ENCODE results near the gene BTBD1.

Gene BTBD1

DNA sequence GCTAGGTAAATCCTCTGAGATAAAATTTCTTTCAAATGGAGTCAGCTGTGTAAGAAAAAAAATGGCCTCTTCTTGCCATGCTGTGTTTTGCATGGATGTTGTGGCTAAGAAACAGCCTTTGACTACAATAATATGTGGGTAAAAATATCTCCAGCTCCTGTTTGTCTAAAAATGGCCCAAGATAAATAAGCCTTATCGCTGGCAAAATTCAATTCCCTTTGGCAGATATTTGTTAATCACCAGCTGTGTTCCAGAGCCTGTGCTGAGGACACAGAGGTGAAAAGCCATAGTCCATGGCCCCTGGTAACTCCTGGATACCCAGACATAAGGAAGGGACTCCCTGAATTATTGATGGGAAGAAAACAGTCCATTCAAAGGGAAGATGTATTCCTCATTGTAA lies 96.4 kb downstream of the BTBD1 start:
- 96% methylated on average over 1 of the region's 1 CpG for WGBS
- Histone ChIP-seq H2BK12ac (ENCODE audit: low read length in 2 of 2) (no peak overlapping the region), H4K91ac (ENCODE audit: low read length) (no peak overlapping the region), H3K9me3 (ENCODE audit: control insufficient read depth, low read length) (no peaks in the 10 kb centered on the region), H2BK5ac (ENCODE audit: low read depth, low read length, poor library complexity, severe bottlenecking) (no peak overlapping the region), H3K23ac (ENCODE audit: low read length in 2 of 2) (no peak overlapping the region), H3K27ac (ENCODE audit: low read length, poor library complexity, severe bottlenecking) (no peak overlapping the region), H3K4me3 (ENCODE audit: insufficient read depth in 1 of 2, low read depth in 1 of 2, low read length in 2 of 2) (no peak overlapping the region), H3K9ac (ENCODE audit: low read length) (no peak overlapping the region), H2BK120ac (ENCODE audit: low read depth, low read length) (no peak overlapping the region), H3K18ac (ENCODE audit: low read depth in 1 of 2, low read length in 2 of 2) (no peak overlapping the region), H2BK15ac (ENCODE audit: low read depth, poor library complexity, severe bottlenecking) (no peak overlapping the region), H4K8ac (ENCODE audit: low read length) (no peak overlapping the region), H2AK5ac (ENCODE audit: low read length, severe bottlenecking) (no peak overlapping the region), H3K14ac (ENCODE audit: low read length in 2 of 2) (no peak overlapping the region), H3K4ac (ENCODE audit: low read depth in 1 of 2, low read length in 2 of 2) (no peak overlapping the region), H3K36me3 (ENCODE audit: control insufficient read depth in 1 of 2, insufficient read depth in 2 of 2, low read depth in 1 of 2, low read length in 2 of 2) (no peaks in the 10 kb centered on the region), H3K4me2 (ENCODE audit: low read length, poor library complexity, severe bottlenecking) (no peak overlapping the region), H3K79me1 (replicated peaks; ENCODE audit: low read length, poor library complexity, severe bottlenecking) (peaks cover 6% of the 10 kb centered on the region), H3K4me1 (ENCODE audit: control insufficient read depth, insufficient read depth, low read depth, low read length) (no peaks in the 10 kb centered on the region), H2AFZ (ENCODE audit: low read depth, low read length) (no peak overlapping the region), H3K27me3 (ENCODE audit: control insufficient read depth in 1 of 2, insufficient read depth in 1 of 2, low read length in 2 of 2) (no peaks in the 10 kb centered on the region)
- DNase-seq: no peak

GRCh38 chr15:82970078-82970686 lies 96.9 kb downstream of the BTBD1 start:
- no peak overlapping the region for H2BK12ac ChIP-seq (ENCODE audit: low read length in 2 of 2)
- no peak overlapping the region for H3K4me3 ChIP-seq (ENCODE audit: insufficient read depth in 1 of 2, low read depth in 1 of 2, low read length in 2 of 2)
- no peaks in the 10 kb centered on the region for H3K36me3 ChIP-seq (ENCODE audit: control insufficient read depth in 1 of 2, insufficient read depth in 2 of 2, low read depth in 1 of 2, low read length in 2 of 2)
- H3K4me1 ChIP-seq (ENCODE audit: control insufficient read depth, insufficient read depth, low read depth, low read length): no peaks in the 10 kb centered on the region
- H3K79me1 ChIP-seq (replicated peaks; ENCODE audit: low read length, poor library complexity, severe bottlenecking): peaks cover 6% of the 10 kb centered on the region
- no peak overlapping the region for H2BK5ac ChIP-seq (ENCODE audit: low read depth, low read length, poor library complexity, severe bottlenecking)
- no peak overlapping the region for H3K18ac ChIP-seq (ENCODE audit: low read depth in 1 of 2, low read length in 2 of 2)
- H2BK15ac ChIP-seq (ENCODE audit: low read depth, poor library complexity, severe bottlenecking): no peak overlapping the region
- no peaks in the 10 kb centered on the region for H3K27me3 ChIP-seq (ENCODE audit: control insufficient read depth in 1 of 2, insufficient read depth in 1 of 2, low read length in 2 of 2)
- no peak overlapping the region for H3K9ac ChIP-seq (ENCODE audit: low read length)
- 68% methylated on average over 3 of the region's 3 CpGs for WGBS
- H2BK120ac ChIP-seq (ENCODE audit: low read depth, low read length): no peak overlapping the region
- H4K8ac ChIP-seq (ENCODE audit: low read length): no peak overlapping the region
- no peak overlapping the region for H3K4ac ChIP-seq (ENCODE audit: low read depth in 1 of 2, low read length in 2 of 2)
- H3K14ac ChIP-seq (ENCODE audit: low read length in 2 of 2): no peak overlapping the region
- H2AFZ ChIP-seq (ENCODE audit: low read depth, low read length): no peak overlapping the region
- no peaks in the 10 kb centered on the region for H3K9me3 ChIP-seq (ENCODE audit: control insufficient read depth, low read length)
- H4K91ac ChIP-seq (ENCODE audit: low read length): no peak overlapping the region
- H2AK5ac ChIP-seq (ENCODE audit: low read length, severe bottlenecking): no peak overlapping the region
- no peak for DNase-seq
- H3K4me2 ChIP-seq (ENCODE audit: low read length, poor library complexity, severe bottlenecking): no peak overlapping the region
- H3K23ac ChIP-seq (ENCODE audit: low read length in 2 of 2): no peak overlapping the region
- H3K27ac ChIP-seq (ENCODE audit: low read length, poor library complexity, severe bottlenecking): no peak overlapping the region

DNA sequence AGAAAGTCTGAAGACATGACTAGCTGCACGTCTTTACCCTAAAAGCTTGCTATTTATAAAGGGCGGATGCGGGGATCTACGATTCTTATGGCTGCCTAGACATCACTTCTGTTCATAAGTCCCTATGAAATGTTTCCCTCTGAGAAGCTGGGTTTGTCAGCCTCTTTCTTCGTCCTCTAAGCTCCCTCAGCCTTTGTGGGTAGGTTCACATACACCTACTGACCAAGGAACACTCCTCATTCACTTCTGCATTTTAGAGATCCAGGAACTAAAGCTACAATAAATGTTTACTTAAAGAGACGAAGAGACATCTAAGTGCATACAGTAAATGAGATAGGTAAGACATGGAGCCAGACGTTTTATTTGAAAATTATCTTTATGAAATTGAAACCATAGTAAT lies 97.7 kb downstream of the BTBD1 start:
- H2BK5ac ChIP-seq (ENCODE audit: low read depth, low read length, poor library complexity, severe bottlenecking): no peak overlapping the region
- H3K79me1 ChIP-seq (replicated peaks; ENCODE audit: low read length, poor library complexity, severe bottlenecking): peaks cover 6% of the 10 kb centered on the region
- WGBS: 80% methylated on average over 6 of the region's 7 CpGs
- H2BK12ac ChIP-seq (ENCODE audit: low read length in 2 of 2): no peak overlapping the region
- H3K36me3 ChIP-seq (ENCODE audit: control insufficient read depth in 1 of 2, insufficient read depth in 2 of 2, low read depth in 1 of 2, low read length in 2 of 2): no peaks in the 10 kb centered on the region
- H2BK120ac ChIP-seq (ENCODE audit: low read depth, low read length): no peak overlapping the region
- no peak overlapping the region for H3K18ac ChIP-seq (ENCODE audit: low read depth in 1 of 2, low read length in 2 of 2)
- no peak overlapping the region for H3K4me2 ChIP-seq (ENCODE audit: low read length, poor library complexity, severe bottlenecking)
- H3K9me3 ChIP-seq (ENCODE audit: control insufficient read depth, low read length): no peaks in the 10 kb centered on the region
- H2AFZ ChIP-seq (ENCODE audit: low read depth, low read length): no peak overlapping the region
- H3K4me3 ChIP-seq (ENCODE audit: insufficient read depth in 1 of 2, low read depth in 1 of 2, low read length in 2 of 2): no peak overlapping the region
- no peak for DNase-seq
- H2AK5ac ChIP-seq (ENCODE audit: low read length, severe bottlenecking): no peak overlapping the region
- H3K27me3 ChIP-seq (ENCODE audit: control insufficient read depth in 1 of 2, insufficient read depth in 1 of 2, low read length in 2 of 2): no peaks in the 10 kb centered on the region
- H3K14ac ChIP-seq (ENCODE audit: low read length in 2 of 2): no peak overlapping the region
- no peak overlapping the region for H3K27ac ChIP-seq (ENCODE audit: low read length, poor library complexity, severe bottlenecking)
- H3K4me1 ChIP-seq (ENCODE audit: control insufficient read depth, insufficient read depth, low read depth, low read length): no peaks in the 10 kb centered on the region
- H2BK15ac ChIP-seq (ENCODE audit: low read depth, poor library complexity, severe bottlenecking): no peak overlapping the region
- no peak overlapping the region for H4K91ac ChIP-seq (ENCODE audit: low read length)
- no peak overlapping the region for H3K23ac ChIP-seq (ENCODE audit: low read length in 2 of 2)
- H3K4ac ChIP-seq (ENCODE audit: low read depth in 1 of 2, low read length in 2 of 2): no peak overlapping the region
- no peak overlapping the region for H3K9ac ChIP-seq (ENCODE audit: low read length)
- no peak overlapping the region for H4K8ac ChIP-seq (ENCODE audit: low read length)

- WGBS: 91% methylated on average over 4 of the region's 4 CpGs
- Histone ChIP-seq H4K8ac (ENCODE audit: low read length) (no peak overlapping the region), H2BK15ac (ENCODE audit: low read depth, poor library complexity, severe bottlenecking) (no peak overlapping the region), H3K27me3 (ENCODE audit: control insufficient read depth in 1 of 2, insufficient read depth in 1 of 2, low read length in 2 of 2) (no peaks in the 10 kb centered on the region), H2AFZ (ENCODE audit: low read depth, low read length) (no peak overlapping the region), H3K9me3 (ENCODE audit: control insufficient read depth, low read length) (no peaks in the 10 kb centered on the region), H3K14ac (ENCODE audit: low read length in 2 of 2) (no peak overlapping the region), H3K27ac (ENCODE audit: low read length, poor library complexity, severe bottlenecking) (no peak overlapping the region), H3K4me1 (ENCODE audit: control insufficient read depth, insufficient read depth, low read depth, low read length) (no peaks in the 10 kb centered on the region), H2BK5ac (ENCODE audit: low read depth, low read length, poor library complexity, severe bottlenecking) (no peak overlapping the region), H3K4me2 (ENCODE audit: low read length, poor library complexity, severe bottlenecking) (no peak overlapping the region), H2BK120ac (ENCODE audit: low read depth, low read length) (no peak overlapping the region), H2BK12ac (ENCODE audit: low read length in 2 of 2) (no peak overlapping the region), H3K9ac (ENCODE audit: low read length) (no peak overlapping the region), H3K4ac (ENCODE audit: low read depth in 1 of 2, low read length in 2 of 2) (no peak overlapping the region), H3K36me3 (ENCODE audit: control insufficient read depth in 1 of 2, insufficient read depth in 2 of 2, low read depth in 1 of 2, low read length in 2 of 2) (no peaks in the 10 kb centered on the region), H3K79me1 (replicated peaks; ENCODE audit: low read length, poor library complexity, severe bottlenecking) (peaks cover 4% of the 10 kb centered on the region), H3K18ac (ENCODE audit: low read depth in 1 of 2, low read length in 2 of 2) (no peak overlapping the region), H4K91ac (ENCODE audit: low read length) (no peak overlapping the region), H3K23ac (ENCODE audit: low read length in 2 of 2) (no peak overlapping the region), H3K4me3 (ENCODE audit: insufficient read depth in 1 of 2, low read depth in 1 of 2, low read length in 2 of 2) (no peak overlapping the region), H2AK5ac (ENCODE audit: low read length, severe bottlenecking) (no peak overlapping the region)
- no peak for DNase-seq
Measured at GRCh38 chr15:82968066-82968465, 99.0 kb downstream of the BTBD1 start.

Data from mesenchymal stem cell (in vitro differentiated cells and primary cell).